Measurements from ENCODE around the gene SYNJ2BP. TPM values are rescaled to one million over a fixed set of nuclear protein-coding genes. Genes with fewer than 3 reads are reported as not detected.
A peak's percentile ranks its signal among the peaks of the same experiment; 100 is the strongest.
"Not testable (repeated sequence)": the region's sequence is repeated elsewhere in the genome, so short reads cannot be mapped to it uniquely, and the experiment has no call there.

The SYNJ2BP gene
- total RNA-seq, 1 donor from 2014 or later, result 23.8 TPM

DNA sequence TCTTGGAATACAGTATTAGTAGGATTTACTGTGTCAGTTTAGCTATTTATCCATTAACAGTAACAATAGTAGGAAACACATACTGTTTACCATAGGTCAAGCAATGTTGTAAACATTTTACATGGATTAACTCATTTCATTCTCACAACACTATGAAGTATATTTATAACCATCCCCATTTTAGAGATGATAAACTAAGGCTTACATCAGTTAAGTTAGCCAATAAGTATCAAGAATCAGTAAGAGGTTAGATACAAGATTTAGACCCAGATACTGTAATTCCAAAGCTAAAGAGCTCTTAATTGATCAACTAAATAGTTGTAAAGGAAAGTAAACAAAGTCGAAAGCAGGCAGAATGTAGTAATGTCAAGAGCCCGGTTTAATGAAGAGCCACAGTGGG, 1.1 kb downstream of the SYNJ2BP start:
- DNase-seq (ENCODE audit: low read depth), result no peak
- Histone ChIP-seq H3K27me3 (ENCODE audit: control insufficient read depth, insufficient read depth, low read length) (no peaks in the 10 kb centered on the region), H3K36me3 (ENCODE audit: control insufficient read depth, insufficient read depth, low read length) (no peaks in the 10 kb centered on the region), H3K4me3 (ENCODE audit: low read depth, low read length) (peak overlapping the region; percentile 93)
- TF ChIP-seq, protein P1, sequence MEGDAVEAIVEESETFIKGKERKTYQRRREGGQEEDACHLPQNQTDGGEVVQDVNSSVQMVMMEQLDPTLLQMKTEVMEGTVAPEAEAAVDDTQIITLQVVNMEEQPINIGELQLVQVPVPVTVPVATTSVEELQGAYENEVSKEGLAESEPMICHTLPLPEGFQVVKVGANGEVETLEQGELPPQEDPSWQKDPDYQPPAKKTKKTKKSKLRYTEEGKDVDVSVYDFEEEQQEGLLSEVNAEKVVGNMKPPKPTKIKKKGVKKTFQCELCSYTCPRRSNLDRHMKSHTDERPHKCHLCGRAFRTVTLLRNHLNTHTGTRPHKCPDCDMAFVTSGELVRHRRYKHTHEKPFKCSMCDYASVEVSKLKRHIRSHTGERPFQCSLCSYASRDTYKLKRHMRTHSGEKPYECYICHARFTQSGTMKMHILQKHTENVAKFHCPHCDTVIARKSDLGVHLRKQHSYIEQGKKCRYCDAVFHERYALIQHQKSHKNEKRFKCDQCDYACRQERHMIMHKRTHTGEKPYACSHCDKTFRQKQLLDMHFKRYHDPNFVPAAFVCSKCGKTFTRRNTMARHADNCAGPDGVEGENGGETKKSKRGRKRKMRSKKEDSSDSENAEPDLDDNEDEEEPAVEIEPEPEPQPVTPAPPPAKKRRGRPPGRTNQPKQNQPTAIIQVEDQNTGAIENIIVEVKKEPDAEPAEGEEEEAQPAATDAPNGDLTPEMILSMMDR (IDR thresholded peaks at IDR 0.05; ENCODE audit: insufficient read depth, low read length, poor library complexity, severe bottlenecking), result no peak

- Histone ChIP-seq H3K27me3 (ENCODE audit: control insufficient read depth, insufficient read depth, low read length) (no peaks in the 10 kb centered on the region), H3K4me3 (ENCODE audit: low read depth, low read length) (no peak overlapping the region)
- DNase-seq (ENCODE audit: low read depth), result no peak
Measured at GRCh38 chr14:70407621-70408020, 9.3 kb downstream of the SYNJ2BP start.

GRCh38 chr14:70406216-70406615, 10.7 kb downstream of the SYNJ2BP start:
- not testable (repeated sequence) for H3K4me3 ChIP-seq (ENCODE audit: low read depth, low read length); H3K36me3 ChIP-seq (ENCODE audit: control insufficient read depth, insufficient read depth, low read length); H3K27me3 ChIP-seq (ENCODE audit: control insufficient read depth, insufficient read depth, low read length); DNase-seq (ENCODE audit: low read depth)

More at GRCh38 chr14:70407621-70408020, 9.3 kb downstream of the SYNJ2BP start:
- TF ChIP-seq, protein P1 (IDR thresholded peaks at IDR 0.05; ENCODE audit: insufficient read depth, low read length, poor library complexity, severe bottlenecking), result no peak
- H3K36me3 ChIP-seq (ENCODE audit: control insufficient read depth, insufficient read depth, low read length), result no peaks in the 10 kb centered on the region

GRCh38 chr14:70403335-70403734, 13.6 kb downstream of the SYNJ2BP start:
- H3K4me3 ChIP-seq (ENCODE audit: low read depth, low read length); DNase-seq (ENCODE audit: low read depth); H3K27me3 ChIP-seq (ENCODE audit: control insufficient read depth, insufficient read depth, low read length); H3K36me3 ChIP-seq (ENCODE audit: control insufficient read depth, insufficient read depth, low read length): not testable (repeated sequence)

DNA sequence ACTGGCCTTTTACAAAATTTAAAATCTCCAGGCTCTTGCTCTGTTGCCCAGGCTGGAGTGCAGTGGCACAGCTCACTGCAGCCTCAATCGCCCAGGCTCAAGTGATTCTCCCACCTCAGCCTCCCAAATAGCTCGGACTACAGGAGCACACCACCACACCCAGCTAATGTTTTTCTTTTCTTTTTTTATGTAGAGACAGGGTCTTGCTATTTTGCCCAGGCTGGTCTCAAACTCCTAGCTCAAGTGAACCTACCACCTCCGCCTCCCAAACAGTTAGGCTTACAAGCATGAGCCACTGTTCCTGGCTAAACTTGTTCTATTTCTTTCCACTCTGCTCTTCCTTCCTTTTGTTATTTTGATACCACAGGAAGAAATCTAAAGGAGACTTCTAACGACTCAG, 15.2 kb downstream of the SYNJ2BP start:
- no peaks in the 10 kb centered on the region for H3K36me3 ChIP-seq (ENCODE audit: control insufficient read depth, insufficient read depth, low read length)
- TF ChIP-seq, protein P1 (IDR thresholded peaks at IDR 0.05; ENCODE audit: insufficient read depth, low read length, poor library complexity, severe bottlenecking), result no peak
- H3K27me3 ChIP-seq (ENCODE audit: control insufficient read depth, insufficient read depth, low read length), result no peaks in the 10 kb centered on the region
- no peak for DNase-seq (ENCODE audit: low read depth)
- no peak overlapping the region for H3K4me3 ChIP-seq (ENCODE audit: low read depth, low read length)

DNA sequence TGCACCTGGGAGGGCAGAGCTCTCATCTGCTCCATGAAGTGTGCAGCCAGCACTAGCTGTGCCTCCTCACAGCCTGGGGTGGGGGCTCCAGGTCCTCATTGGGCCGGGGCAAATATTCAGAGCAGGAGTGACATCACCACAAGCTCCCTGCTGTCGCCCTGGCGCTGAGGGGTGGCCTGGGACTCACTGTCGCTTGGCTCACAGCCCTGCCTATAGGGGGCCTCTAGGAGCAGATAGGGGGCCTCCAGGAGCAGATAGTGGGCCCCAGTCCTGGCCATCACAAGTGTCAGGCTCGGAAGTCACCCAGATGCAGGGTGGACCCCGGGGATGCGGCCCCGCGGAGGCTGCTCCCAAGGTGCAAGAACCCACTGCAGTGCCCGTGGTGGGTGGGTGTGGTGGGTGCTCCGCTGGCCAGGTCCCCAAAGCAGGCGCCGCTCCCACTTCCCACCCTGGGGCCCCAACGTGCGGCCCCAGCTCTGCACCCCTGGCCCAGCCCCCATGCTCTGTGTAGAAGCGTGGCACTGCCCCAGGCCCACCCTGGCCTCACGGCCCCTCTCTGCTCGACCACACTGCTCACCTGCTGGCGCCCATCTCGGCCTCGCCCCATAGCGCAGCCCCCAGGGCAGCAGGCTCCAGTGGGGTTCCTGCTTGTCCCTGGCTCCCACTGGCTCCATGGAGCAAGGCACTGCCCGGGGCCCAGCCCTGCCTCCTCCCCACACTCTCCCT, 18.0 kb downstream of the SYNJ2BP start:
- TF ChIP-seq, protein P1 (IDR thresholded peaks at IDR 0.05; ENCODE audit: insufficient read depth, low read length, poor library complexity, severe bottlenecking), result no peak
- Histone ChIP-seq H3K27me3 (ENCODE audit: control insufficient read depth, insufficient read depth, low read length) (no peaks in the 10 kb centered on the region), H3K4me3 (ENCODE audit: low read depth, low read length) (no peak overlapping the region), H3K36me3 (ENCODE audit: control insufficient read depth, insufficient read depth, low read length) (no peaks in the 10 kb centered on the region)
- DNase-seq (ENCODE audit: low read depth), result no peak

DNA sequence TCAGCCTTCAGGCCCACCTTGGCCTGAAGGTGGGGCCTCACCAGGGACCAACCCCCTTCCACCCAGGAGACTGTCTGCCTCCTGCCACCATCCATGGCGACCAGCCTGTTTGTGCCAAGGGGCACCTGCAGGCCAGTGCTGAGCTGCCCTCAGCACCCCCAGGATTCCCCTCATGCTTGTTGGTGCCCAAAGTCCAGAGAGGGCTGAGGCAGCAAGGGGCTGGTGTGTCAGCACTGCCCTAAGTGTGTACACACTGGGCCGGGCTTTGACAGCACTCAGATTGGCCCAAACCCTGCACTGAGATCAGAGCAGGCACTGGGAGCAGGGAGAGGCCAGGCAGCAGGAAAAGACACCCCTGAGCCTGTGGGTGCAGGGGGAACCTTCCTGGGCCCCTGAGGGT, 18.6 kb downstream of the SYNJ2BP start:
- TF ChIP-seq, protein P1 (IDR thresholded peaks at IDR 0.05; ENCODE audit: insufficient read depth, low read length, poor library complexity, severe bottlenecking), result no peak
- no peak overlapping the region for H3K4me3 ChIP-seq (ENCODE audit: low read depth, low read length)

More for the DNA sequence above, 18.6 kb downstream of the SYNJ2BP start:
- no peak for DNase-seq (ENCODE audit: low read depth)
- no peaks in the 10 kb centered on the region for H3K36me3 ChIP-seq (ENCODE audit: control insufficient read depth, insufficient read depth, low read length)
- H3K27me3 ChIP-seq (ENCODE audit: control insufficient read depth, insufficient read depth, low read length), result no peaks in the 10 kb centered on the region

Data from kidney epithelial cell (primary cell).